GM19397 (cell line): Measurements from ENCODE around the gene BLZF1.
"Not testable (repeated sequence)": the region's sequence is repeated elsewhere in the genome, so short reads cannot be mapped to it uniquely, and the experiment has no call there.

Source experiments
- ATAC-seq: cut with Tn5 transposase; IDR thresholded peaks from one replicate; pipeline ENCODE4 v1.9.1; 2021; ENCODE audit warnings: mild to moderate bottlenecking, moderate library complexity; ENCODE audit not compliant: unreplicated experiment

Gene BLZF1

GRCh38 chr1:169367686-169368405, at the start of gene BLZF1, which contains the start of gene NME7:
BLZF1 (plus strand) TSS chr1:169368195; CDS start chr1:169369523, 1,328 bp downstream.
NME7 (minus strand) TSS chr1:169367797; CDS start chr1:169367710, 87 bp downstream.
- ATAC-seq, result peak; percentile 98

- ATAC-seq, result no peak
Measured at GRCh38 chr1:169318536-169319244, 49.3 kb upstream of the BLZF1 start.

- no peak for ATAC-seq
Measured at GRCh38 chr1:169321539-169321938, 46.5 kb upstream of the BLZF1 start.

GRCh38 chr1:169322138-169322537, 45.9 kb upstream of the BLZF1 start:
- ATAC-seq, result no peak

- ATAC-seq, result no peak
Measured at GRCh38 chr1:169325117-169325516, 42.9 kb upstream of the BLZF1 start.

GRCh38 chr1:169326261-169326955, 41.6 kb upstream of the BLZF1 start:
- peak; percentile 39 for ATAC-seq

- peak; percentile 89 for ATAC-seq
Measured at GRCh38 chr1:169326956-169327268, 41.1 kb upstream of the BLZF1 start.

- ATAC-seq, result no peak
Measured at GRCh38 chr1:169327875-169328274, 40.1 kb upstream of the BLZF1 start.

GRCh38 chr1:169329383-169329782, 38.6 kb upstream of the BLZF1 start:
- ATAC-seq, result no peak

GRCh38 chr1:169330927-169331326, 37.1 kb upstream of the BLZF1 start:
- ATAC-seq, result no peak

GRCh38 chr1:169334727-169335126, 33.3 kb upstream of the BLZF1 start:
- not testable (repeated sequence) for ATAC-seq

- ATAC-seq, result not testable (repeated sequence)
Measured at GRCh38 chr1:169336947-169337715, 30.9 kb upstream of the BLZF1 start.

GRCh38 chr1:169338617-169339016, 29.4 kb upstream of the BLZF1 start:
- no peak for ATAC-seq

GRCh38 chr1:169339773-169340172, 28.2 kb upstream of the BLZF1 start:
- no peak for ATAC-seq

GRCh38 chr1:169340882-169341281, 27.1 kb upstream of the BLZF1 start:
- no peak for ATAC-seq

GRCh38 chr1:169342096-169342495, 25.9 kb upstream of the BLZF1 start:
- not testable (repeated sequence) for ATAC-seq

- ATAC-seq, result no peak
Measured at GRCh38 chr1:169345511-169345910, 22.5 kb upstream of the BLZF1 start.

GRCh38 chr1:169346036-169346589, 21.9 kb upstream of the BLZF1 start:
- ATAC-seq, result no peak

- ATAC-seq, result no peak
Measured at GRCh38 chr1:169347688-169348382, 20.2 kb upstream of the BLZF1 start.

- no peak for ATAC-seq
Measured at GRCh38 chr1:169348383-169349036, 19.5 kb upstream of the BLZF1 start.
